Measurements from ENCODE around the gene MRTFB. TPM values are rescaled to one million over a fixed set of nuclear protein-coding genes. Genes with fewer than 3 reads are reported as not detected.
A peak's percentile ranks its signal among the peaks of the same experiment; 100 is the strongest.

Gene MRTFB
- total RNA-seq, 1 donor from 2014 or later = 89.4 TPM

DNA sequence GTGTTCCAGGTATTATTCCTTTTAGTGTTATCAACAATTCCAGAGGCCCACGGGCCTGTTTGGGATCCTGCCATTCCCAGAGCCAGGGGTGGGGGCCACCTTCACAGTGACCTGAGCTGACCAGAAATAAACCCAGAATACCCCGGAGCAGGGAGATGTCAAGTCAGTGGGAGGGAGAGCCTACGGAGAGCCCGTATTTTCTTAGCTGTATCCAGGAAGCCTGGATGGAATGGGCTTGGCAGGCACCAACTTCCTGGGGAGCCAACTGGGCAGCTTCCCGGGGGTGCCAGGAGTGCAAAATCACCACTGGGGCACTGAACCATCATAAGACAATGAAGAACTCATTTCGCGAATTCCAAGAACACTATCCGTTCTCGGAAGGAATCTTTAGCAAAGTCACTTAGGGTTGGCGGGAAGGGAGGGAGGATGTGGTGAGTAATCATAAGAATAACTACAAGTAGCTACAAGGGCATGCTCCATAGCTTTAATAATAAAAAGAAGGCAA, 13.2 kb upstream of the MRTFB start:
- H3K27me3 ChIP-seq = no peaks in the 10 kb centered on the region
- intact Hi-C loops (cut with DNase I) = loop anchor here (5.0 kb wide), 2 partner anchors 41 to 101 kb away; no protein-coding TSS in a partner anchor
- peak overlapping the region; percentile 77 to 87 for H3K27ac ChIP-seq
- H3K4me3 ChIP-seq = peak overlapping the region in 1 of 2 donors; percentile 53
- H3K4me1 ChIP-seq = peaks cover 0 to 4% of the 10 kb centered on the region in 2 donors
- no peaks in the 10 kb centered on the region for H3K9me3 ChIP-seq
- DNase-seq (ENCODE audit: low spot score in 2 of 2) = peak in 1 of 2 donors; percentile 81
- H3K36me3 ChIP-seq = no peaks in the 10 kb centered on the region
- TF ChIP-seq CTCF (IDR thresholded peaks at IDR 0.05) = no peak

GRCh38 chr16:14061732-14062259, 9.3 kb upstream of the MRTFB start:
- no peaks in the 10 kb centered on the region for H3K27me3 ChIP-seq
- intact Hi-C loops (cut with DNase I) = no loop called here

GRCh38 chr16:14062261-14062660, 8.9 kb upstream of the MRTFB start:
- intact Hi-C loops (cut with DNase I) = no loop called here

More at GRCh38 chr16:14061732-14062259, 9.3 kb upstream of the MRTFB start:
- Histone ChIP-seq H3K4me1 (peaks cover 0 to 4% of the 10 kb centered on the region in 2 donors), H3K4me3 (no peak overlapping the region), H3K36me3 (no peaks in the 10 kb centered on the region), H3K27ac (no peak overlapping the region), H3K9me3 (no peaks in the 10 kb centered on the region)
- no peak for TF ChIP-seq CTCF (IDR thresholded peaks at IDR 0.05)
- no peak for DNase-seq (ENCODE audit: low spot score in 2 of 2)

GRCh38 chr16:14063618-14064581, 7.2 kb upstream of the MRTFB start:
- intact Hi-C loops (cut with DNase I) = no loop called here
- no peak for TF ChIP-seq CTCF (IDR thresholded peaks at IDR 0.05)
- H3K4me3 ChIP-seq = no peak overlapping the region
- H3K4me1 ChIP-seq = no peaks in the 10 kb centered on the region
- DNase-seq (ENCODE audit: low spot score in 2 of 2) = no peak
- H3K27me3 ChIP-seq = no peaks in the 10 kb centered on the region
- H3K36me3 ChIP-seq = no peaks in the 10 kb centered on the region
- no peak overlapping the region for H3K27ac ChIP-seq
- H3K9me3 ChIP-seq = no peaks in the 10 kb centered on the region

More at GRCh38 chr16:14062261-14062660, 8.9 kb upstream of the MRTFB start:
- no peaks in the 10 kb centered on the region for H3K27me3 ChIP-seq
- no peaks in the 10 kb centered on the region for H3K9me3 ChIP-seq
- no peak overlapping the region for H3K27ac ChIP-seq
- H3K4me1 ChIP-seq = peaks cover 0 to 3% of the 10 kb centered on the region in 2 donors
- no peak for DNase-seq (ENCODE audit: low spot score in 2 of 2)
- no peak overlapping the region for H3K4me3 ChIP-seq
- no peak for TF ChIP-seq CTCF (IDR thresholded peaks at IDR 0.05)
- H3K36me3 ChIP-seq = no peaks in the 10 kb centered on the region

GRCh38 chr16:14069818-14070217, 1.3 kb upstream of the MRTFB start:
- Histone ChIP-seq H3K36me3 (no peaks in the 10 kb centered on the region), H3K27ac (no peak overlapping the region), H3K4me3 (no peak overlapping the region), H3K27me3 (no peaks in the 10 kb centered on the region), H3K9me3 (no peaks in the 10 kb centered on the region), H3K4me1 (peaks cover 0 to 13% of the 10 kb centered on the region in 2 donors)
- no peak for DNase-seq (ENCODE audit: low spot score in 2 of 2)
- intact Hi-C loops (cut with DNase I) = loop anchor here (2.0 to 5.0 kb wide), 3 partner anchors 53 to 148 kb away; partner anchors contain the start of gene ERCC4
- TF ChIP-seq CTCF (IDR thresholded peaks at IDR 0.05) = no peak

Data from ascending aorta (tissue), 2 donors.